ENCODE data around the gene C20orf204. TPM values are rescaled to one million over a fixed set of nuclear protein-coding genes. Genes with fewer than 3 reads are reported as not detected.

Gene C20orf204
- total and polyA plus RNA-seq, 2 of the 8 experiments (the other 6 are each of a cell fraction or from before 2014, with no cell fraction given): 0.39 to 0.52 TPM

GRCh38 chr20:64067005-64067632 lies 31.1 kb downstream of the C20orf204 start (continued):
- TF ChIP-seq CTCF (IDR thresholded peaks at IDR 0.05; ENCODE audit: control extremely low read depth in 1 of 3, insufficient read depth in 1 of 3, low read depth in 1 of 3, low read length in 3 of 3) (no peak), NANOG (IDR thresholded peaks at IDR 0.05; ENCODE audit: insufficient read depth, low read depth, low read length, poor library complexity, severe bottlenecking) (no peak), ATF3 (IDR thresholded peaks at IDR 0.05; ENCODE audit: insufficient read depth, low read depth, low read length) (no peak), RNF2 (IDR thresholded peaks at IDR 0.05; ENCODE audit: borderline replicate concordance, low read depth, low read length, missing control alignments, poor library complexity, severe bottlenecking) (no peak), RAD21 (IDR thresholded peaks at IDR 0.05 in 1 of 2, conservative IDR thresholded peaks at IDR 0.05 in 1 of 2; ENCODE audit: low read depth in 2 of 2, low read length in 2 of 2) (no peak)
- TF ChIP-seq, protein P1, sequence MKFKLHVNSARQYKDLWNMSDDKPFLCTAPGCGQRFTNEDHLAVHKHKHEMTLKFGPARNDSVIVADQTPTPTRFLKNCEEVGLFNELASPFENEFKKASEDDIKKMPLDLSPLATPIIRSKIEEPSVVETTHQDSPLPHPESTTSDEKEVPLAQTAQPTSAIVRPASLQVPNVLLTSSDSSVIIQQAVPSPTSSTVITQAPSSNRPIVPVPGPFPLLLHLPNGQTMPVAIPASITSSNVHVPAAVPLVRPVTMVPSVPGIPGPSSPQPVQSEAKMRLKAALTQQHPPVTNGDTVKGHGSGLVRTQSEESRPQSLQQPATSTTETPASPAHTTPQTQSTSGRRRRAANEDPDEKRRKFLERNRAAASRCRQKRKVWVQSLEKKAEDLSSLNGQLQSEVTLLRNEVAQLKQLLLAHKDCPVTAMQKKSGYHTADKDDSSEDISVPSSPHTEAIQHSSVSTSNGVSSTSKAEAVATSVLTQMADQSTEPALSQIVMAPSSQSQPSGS (IDR thresholded peaks at IDR 0.05; ENCODE audit: low read length): no peak
